Stimulated activated naive CD8-positive, alpha-beta T cell treated with anti-CD3 and anti-CD28 coated beads, Interleukin-15, amount 100 ng/mL, for 72 hours (primary cell): Measurements from ENCODE around the gene SHKBP1.
"Not testable (repeated sequence)": the region's sequence is repeated elsewhere in the genome, so short reads cannot be mapped to it uniquely, and the experiment has no call there.

Experiments used
- ATAC-seq: fragments of 150-1000 bp; cut with Tn5 transposase; 2 replicates; pipeline ENCODE4 v1.10.0; 2021; ENCODE audit warnings: mild to moderate bottlenecking, moderate library complexity
- DNase-seq, 2 donors: peaks; one replicate each; pipeline ENCODE4 v3.0.0; 2021 to 2022
- H3K27ac Mint-ChIP-seq, 2 donors: one replicate each; pipeline ENCODE4 v1.8.0; 2022; ENCODE audit warnings: mild to moderate bottlenecking in 2 of 2, mixed read lengths in 2 of 2, moderate library complexity in 2 of 2
- H3K27me3 Mint-ChIP-seq: one replicate; pipeline ENCODE4 v1.8.0; 2022; ENCODE audit warnings: mixed read lengths
- H3K4me1 Mint-ChIP-seq: one replicate; pipeline ENCODE4 v1.8.0; 2022; ENCODE audit warnings: mild to moderate bottlenecking, mixed read lengths
- H3K4me3 Mint-ChIP-seq, 2 donors: one replicate each; pipeline ENCODE4 v1.8.0; 2022; ENCODE audit warnings: mild to moderate bottlenecking in 2 of 2, mixed read lengths in 2 of 2, moderate library complexity in 1 of 2
- H3K9me3 Mint-ChIP-seq, 2 donors: one replicate each; pipeline ENCODE4 v1.8.0; 2022; ENCODE audit warnings: mixed read lengths in 2 of 2

The SHKBP1 gene, protein sequence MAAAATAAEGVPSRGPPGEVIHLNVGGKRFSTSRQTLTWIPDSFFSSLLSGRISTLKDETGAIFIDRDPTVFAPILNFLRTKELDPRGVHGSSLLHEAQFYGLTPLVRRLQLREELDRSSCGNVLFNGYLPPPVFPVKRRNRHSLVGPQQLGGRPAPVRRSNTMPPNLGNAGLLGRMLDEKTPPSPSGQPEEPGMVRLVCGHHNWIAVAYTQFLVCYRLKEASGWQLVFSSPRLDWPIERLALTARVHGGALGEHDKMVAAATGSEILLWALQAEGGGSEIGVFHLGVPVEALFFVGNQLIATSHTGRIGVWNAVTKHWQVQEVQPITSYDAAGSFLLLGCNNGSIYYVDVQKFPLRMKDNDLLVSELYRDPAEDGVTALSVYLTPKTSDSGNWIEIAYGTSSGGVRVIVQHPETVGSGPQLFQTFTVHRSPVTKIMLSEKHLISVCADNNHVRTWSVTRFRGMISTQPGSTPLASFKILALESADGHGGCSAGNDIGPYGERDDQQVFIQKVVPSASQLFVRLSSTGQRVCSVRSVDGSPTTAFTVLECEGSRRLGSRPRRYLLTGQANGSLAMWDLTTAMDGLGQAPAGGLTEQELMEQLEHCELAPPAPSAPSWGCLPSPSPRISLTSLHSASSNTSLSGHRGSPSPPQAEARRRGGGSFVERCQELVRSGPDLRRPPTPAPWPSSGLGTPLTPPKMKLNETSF

DNA sequence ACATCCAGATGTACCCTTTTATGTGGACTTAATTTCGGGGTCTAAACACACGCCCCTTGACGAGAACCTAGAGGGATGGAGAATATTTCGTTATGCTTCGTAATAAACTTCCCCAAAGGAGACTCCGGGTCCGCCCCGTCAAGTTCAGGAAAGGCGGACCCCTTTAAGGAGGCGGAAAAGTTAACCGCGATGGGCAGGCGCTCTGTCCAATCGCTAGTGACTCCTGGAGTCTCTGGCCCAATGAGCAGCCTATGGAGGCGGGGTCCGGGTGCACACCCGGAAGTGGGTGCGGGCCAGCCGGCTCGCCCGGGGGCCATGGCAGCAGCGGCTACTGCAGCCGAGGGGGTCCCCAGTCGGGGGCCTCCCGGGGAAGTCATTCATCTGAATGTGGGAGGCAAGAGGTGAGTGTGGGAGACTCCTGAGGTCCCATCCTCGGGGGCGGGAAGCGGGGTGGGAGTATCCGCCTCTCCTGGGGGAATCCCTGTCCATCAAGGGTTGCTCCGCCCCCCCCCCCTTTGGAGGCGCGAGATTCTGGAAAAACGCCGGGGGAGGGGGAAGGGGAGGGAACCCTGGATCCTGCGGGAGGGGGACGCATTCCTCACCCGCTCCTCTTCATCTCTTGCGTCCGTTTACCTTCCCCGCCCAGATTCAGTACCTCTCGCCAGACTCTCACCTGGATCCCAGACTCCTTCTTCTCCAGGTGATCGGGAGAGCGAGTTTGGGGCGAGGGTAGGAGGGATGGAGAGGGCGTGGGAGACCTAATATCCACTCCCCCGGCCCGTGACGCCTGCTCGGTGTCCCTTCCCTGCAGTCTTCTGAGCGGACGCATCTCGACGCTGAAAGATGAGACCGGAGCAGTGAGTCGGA, at the start of gene SHKBP1:
Gene SHKBP1 (plus strand): TSS at position 289 of the 867 bp plus-strand sequence. CDS start 27 bp downstream, at position 316.
- peak; percentile 91 to 95 for DNase-seq
- Mint-ChIP-seq H3K9me3 (no peaks in the 10 kb centered on the region), H3K27ac (peak within 1 kb of the TSS; percentile 91 to 94), H3K27me3 (no peaks in the 10 kb centered on the region), H3K4me1 (peaks cover 28% of the 10 kb centered on the region), H3K4me3 (peak within 1 kb of the TSS; percentile 87 to 94)
- ATAC-seq = peak; percentile 99

- H3K4me3 Mint-ChIP-seq = no peak overlapping the region
- H3K27me3 Mint-ChIP-seq = peaks cover 42% of the 10 kb centered on the region
- DNase-seq (no peak), ATAC-seq (no peak)
- peaks cover 0 to 7% of the 10 kb centered on the region in 2 donors for H3K9me3 Mint-ChIP-seq
- H3K4me1 Mint-ChIP-seq = peaks cover 9% of the 10 kb centered on the region
- no peak overlapping the region for H3K27ac Mint-ChIP-seq
Measured at GRCh38 chr19:40528078-40528477, 48.6 kb upstream of the SHKBP1 start.

DNA sequence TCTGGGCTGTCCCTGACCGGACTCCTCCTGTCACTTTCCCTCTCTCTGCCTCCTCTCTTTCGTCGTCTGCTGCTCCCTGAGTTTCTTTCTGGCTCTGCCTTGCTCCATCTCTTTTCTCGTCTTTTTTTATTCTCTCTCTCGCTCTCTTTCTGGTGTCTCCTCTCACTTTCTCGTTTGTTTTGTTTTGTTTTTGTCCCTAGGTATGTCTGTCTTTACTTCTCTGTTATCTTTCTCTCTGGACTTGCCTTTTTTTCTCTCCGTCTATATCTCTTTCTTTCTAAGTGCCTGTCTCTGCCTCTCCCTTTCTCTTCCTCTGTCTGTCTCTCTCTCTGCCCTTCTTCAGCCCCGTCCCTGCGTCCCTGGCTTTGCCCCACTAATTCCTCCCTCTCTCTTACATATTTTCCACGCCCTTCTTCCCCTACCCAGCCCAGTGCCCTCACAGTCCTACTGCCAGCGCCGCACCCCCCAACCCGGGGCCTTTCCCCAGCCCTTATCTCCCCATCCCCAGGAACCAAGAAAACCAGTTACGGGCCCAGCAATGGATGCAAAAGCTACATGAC, 48.1 kb upstream of the SHKBP1 start:
- Mint-ChIP-seq H3K9me3 (peaks cover 3 to 7% of the 10 kb centered on the region in 2 donors), H3K4me3 (peak overlapping the region in 1 of 2 donors; percentile 1), H3K27ac (no peak overlapping the region), H3K27me3 (peaks cover 42% of the 10 kb centered on the region), H3K4me1 (peaks cover 9% of the 10 kb centered on the region)
- DNase-seq = no peak
- ATAC-seq = peak; percentile 6

DNA sequence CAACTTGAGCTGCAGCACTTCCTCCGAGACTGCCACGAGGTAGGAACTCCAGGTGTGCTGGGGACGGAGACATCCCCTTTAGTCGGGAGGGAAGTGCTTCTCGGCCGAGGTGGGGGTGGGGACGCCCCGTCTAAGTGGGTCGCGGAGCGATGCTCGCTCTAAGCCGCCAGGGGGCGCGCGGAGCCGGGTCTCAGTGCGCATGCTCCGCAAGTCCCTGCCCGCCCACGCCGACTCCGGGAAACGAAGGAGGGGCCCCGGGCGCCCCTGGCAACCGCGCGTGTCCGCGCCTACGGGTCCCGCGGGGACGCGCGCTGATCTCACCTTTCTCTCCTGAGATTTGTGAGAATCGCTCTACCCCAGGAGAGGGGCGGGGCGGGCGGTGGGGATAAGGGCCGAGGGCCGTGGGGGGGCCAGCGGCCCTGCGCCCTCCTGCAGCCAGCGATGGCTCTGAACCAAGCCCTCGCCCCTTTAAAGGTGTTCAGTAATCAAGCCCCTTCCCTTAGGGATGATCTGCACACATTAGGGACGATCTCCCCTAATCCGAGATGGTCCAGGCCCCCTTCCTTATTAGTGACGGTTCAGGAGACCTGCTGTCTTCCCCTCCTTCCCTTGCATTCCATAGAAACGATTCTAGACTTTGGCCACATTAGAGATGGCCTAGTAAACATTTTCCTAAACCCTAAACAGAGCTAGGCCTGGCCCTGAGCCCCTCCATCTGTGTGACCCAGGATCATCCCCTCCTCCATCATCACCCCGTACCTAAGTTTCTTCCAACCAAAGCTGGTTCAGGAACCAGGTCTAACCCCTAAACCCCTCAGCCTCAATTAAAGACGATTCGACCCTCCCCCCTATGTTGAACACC, 47.3 kb upstream of the SHKBP1 start:
- H3K27ac Mint-ChIP-seq = no peak overlapping the region
- ATAC-seq = peak; percentile 80
- H3K9me3 Mint-ChIP-seq = peaks cover 7 to 10% of the 10 kb centered on the region in 2 donors
- H3K4me3 Mint-ChIP-seq = peak overlapping the region; percentile 64 to 70
- H3K27me3 Mint-ChIP-seq = peaks cover 41% of the 10 kb centered on the region
- peak; percentile 91 to 92 for DNase-seq
- peaks cover 9% of the 10 kb centered on the region for H3K4me1 Mint-ChIP-seq

DNA sequence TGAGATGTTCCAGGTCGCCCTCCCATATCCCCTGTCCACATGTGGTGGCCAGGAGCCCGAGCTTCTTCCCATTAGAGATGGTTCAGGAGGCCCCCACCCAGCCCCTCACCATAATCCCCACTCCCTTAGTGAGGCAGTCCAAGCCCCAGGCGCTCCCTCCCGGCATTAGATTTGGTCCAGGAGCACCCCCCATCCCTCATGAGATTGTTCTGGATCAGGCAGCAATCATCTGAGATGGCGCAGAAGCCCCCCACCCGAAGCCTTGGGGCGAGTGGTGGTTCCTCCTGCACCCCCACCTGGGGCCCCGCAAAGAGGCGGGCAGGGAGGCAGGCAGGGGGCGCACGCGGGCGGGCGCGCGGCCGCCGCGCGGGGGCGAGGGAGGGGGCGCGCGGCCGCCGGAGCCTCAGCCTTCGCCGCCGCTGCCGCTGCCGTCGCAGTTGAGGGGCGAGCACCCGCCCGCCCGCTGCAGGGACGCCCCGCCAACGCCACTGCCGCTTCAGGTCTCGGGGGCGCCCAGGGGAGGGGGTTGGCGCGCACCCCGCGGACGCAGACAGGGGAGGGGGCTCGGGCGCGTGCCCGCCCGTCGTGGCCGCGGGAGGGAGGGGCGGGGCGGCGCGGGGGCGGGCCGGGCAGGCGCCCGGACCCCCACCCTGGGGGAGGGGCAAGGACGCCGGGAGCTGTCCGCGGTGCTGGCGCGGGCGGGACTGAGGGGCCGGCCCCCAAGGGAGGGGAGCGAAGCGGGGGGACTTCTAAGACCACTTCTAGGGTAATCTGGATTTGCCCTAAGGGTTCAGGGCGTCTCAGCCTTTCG, 46.4 kb upstream of the SHKBP1 start:
- DNase-seq (no peak), ATAC-seq (peak; percentile 23)
- Mint-ChIP-seq H3K9me3 (peaks cover 7 to 12% of the 10 kb centered on the region in 2 donors), H3K4me1 (peaks cover 9% of the 10 kb centered on the region), H3K27me3 (peaks cover 32% of the 10 kb centered on the region), H3K27ac (no peak overlapping the region), H3K4me3 (peak overlapping the region; percentile 64 to 70)

DNA sequence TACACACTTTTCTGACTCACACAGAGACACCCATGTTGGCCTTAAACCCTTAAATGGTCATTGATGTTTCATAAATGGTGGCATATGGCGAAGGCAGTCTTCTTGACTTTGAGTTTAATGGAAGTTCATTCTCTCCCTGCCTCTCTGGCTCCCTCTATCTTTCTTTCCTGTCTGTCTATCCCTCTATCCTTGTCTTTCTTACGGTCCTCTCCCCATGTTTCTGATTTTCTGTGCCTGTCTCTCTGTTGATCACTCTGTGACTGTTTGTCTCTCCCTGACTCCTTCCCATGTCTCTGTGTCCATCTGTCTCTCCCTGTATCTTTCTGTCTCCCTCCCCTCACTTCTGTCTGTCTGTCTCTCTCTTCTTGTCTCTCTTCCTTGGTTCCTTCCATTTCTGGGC, 43.2 kb upstream of the SHKBP1 start:
- Mint-ChIP-seq H3K4me3 (no peak overlapping the region), H3K4me1 (peaks cover 9% of the 10 kb centered on the region), H3K27ac (no peak overlapping the region), H3K9me3 (peaks cover 7 to 12% of the 10 kb centered on the region in 2 donors), H3K27me3 (peaks cover 27% of the 10 kb centered on the region)
- DNase-seq (no peak), ATAC-seq (no peak)

DNA sequence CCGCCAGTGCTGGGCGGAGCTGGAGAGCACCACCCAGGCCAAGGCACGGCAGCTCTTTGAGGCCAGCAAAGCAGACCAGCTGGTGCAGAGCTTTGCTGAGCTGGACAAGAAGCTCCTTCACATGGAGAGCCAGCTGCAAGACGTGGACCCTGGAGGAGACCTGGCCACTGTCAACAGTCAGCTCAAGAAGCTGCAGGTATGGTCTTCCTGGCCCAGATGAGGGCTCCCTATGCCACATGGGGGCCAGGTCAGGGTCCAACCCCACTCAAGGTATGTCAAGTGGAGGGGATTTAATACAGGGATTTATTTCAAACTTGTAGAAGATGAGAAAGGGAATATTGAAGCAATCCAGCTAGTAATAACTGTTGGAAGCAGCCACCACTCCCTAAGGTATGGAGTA, 42.5 kb upstream of the SHKBP1 start:
- DNase-seq (no peak), ATAC-seq (no peak)
- peaks cover 7 to 12% of the 10 kb centered on the region in 2 donors for H3K9me3 Mint-ChIP-seq
- peaks cover 27% of the 10 kb centered on the region for H3K27me3 Mint-ChIP-seq
- H3K4me1 Mint-ChIP-seq = peaks cover 9% of the 10 kb centered on the region
- H3K27ac Mint-ChIP-seq = no peak overlapping the region
- no peak overlapping the region for H3K4me3 Mint-ChIP-seq

DNA sequence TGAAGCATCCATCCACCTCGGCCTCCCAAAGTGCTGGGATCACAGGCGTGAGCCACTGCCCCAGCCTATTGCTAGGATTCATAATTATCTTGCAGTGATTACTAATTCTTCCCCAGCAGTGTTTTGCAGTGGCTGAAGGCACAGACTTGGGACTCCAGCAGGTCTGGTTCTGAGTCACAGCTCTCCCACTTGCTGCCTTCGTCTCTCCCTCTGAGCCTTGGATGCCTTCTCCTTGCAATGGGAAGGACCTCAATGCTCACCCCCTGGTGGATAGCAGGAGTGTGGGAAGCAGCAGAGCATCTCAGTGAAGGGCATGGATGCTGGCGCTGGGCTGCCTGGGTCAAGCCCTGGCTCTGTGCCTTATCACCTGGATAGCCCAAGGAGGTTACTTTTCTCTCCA, 37.6 kb upstream of the SHKBP1 start:
- H3K9me3 Mint-ChIP-seq = peaks cover 0 to 5% of the 10 kb centered on the region in 2 donors
- H3K4me1 Mint-ChIP-seq = peaks cover 6% of the 10 kb centered on the region
- no peak overlapping the region for H3K27ac Mint-ChIP-seq
- H3K27me3 Mint-ChIP-seq = peaks cover 6% of the 10 kb centered on the region
- no peak for DNase-seq
- no peak overlapping the region for H3K4me3 Mint-ChIP-seq
- no peak for ATAC-seq

DNA sequence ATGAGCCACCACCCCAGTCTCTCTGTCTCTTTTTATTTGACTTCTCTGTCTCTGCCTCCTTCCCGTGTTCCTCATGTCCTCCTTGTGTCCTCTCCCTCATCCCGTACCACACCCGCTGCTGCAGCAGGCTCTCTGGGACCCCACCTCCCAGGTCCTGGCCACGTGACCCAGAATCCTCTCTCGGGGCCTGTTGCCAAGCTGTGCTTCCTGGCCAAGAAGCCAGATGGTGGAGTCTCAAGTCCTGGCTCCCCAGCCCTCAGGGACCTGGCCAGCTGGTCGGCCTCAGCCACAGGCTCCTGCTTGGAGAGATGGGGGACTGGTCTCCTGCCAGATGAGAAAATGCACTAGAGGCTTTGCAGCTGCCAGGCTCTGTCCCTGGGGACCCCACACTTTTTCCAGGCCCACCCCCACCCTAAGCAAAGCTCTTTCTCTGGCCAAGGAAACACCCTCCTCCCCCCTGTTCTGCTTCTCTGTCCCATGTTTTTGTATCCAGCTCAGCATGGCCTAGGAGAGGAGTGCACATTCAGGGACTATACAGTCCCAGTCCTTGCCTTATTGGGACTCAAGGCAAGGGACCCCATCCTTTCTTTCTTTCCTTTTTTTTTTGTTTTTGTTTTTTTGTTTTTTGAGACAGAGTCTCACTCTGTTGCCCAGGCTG, 34.3 kb upstream of the SHKBP1 start:
- Mint-ChIP-seq H3K27ac (no peak overlapping the region), H3K4me3 (no peak overlapping the region), H3K27me3 (peaks cover 9% of the 10 kb centered on the region), H3K9me3 (no peaks in the 10 kb centered on the region), H3K4me1 (peaks cover 6% of the 10 kb centered on the region)
- ATAC-seq (no peak), DNase-seq (no peak)

DNA sequence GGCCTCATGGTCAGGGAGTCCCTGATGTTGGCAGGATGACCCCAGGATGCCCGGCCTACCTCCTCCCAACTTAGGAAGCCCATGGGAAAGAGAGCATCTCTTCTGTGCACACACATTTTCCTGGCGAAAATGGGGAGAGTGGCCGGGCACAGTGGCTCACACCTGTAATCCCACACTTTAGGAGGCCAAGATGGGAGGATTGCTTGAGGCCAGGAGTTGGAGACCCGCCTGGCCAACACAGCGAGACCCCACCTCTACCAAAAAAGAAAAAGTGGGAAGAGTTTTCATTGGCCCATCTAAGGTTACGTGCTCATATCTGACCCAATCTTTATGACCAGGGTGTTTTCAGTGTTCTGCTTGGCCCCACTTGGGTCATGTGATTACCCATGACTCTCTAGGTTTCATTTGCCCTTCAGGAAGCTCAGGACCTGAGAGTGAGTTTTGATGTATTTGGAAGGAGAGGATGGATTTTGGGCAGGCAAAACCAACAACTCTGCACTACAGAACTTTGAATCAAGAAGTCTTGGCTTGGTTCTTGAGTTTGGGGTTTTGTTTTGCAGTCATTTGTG, 33.6 kb upstream of the SHKBP1 start:
- Mint-ChIP-seq H3K4me1 (peaks cover 6% of the 10 kb centered on the region), H3K27ac (no peak overlapping the region), H3K27me3 (peaks cover 12% of the 10 kb centered on the region), H3K9me3 (no peaks in the 10 kb centered on the region), H3K4me3 (no peak overlapping the region)
- DNase-seq (no peak), ATAC-seq (no peak)

GRCh38 chr19:40546153-40546841, 30.4 kb upstream of the SHKBP1 start:
- not testable (repeated sequence) for DNase-seq, ATAC-seq, H3K9me3 Mint-ChIP-seq, H3K4me1 Mint-ChIP-seq, H3K27ac Mint-ChIP-seq, H3K4me3 Mint-ChIP-seq
- peaks cover 31% of the 10 kb centered on the region for H3K27me3 Mint-ChIP-seq

DNA sequence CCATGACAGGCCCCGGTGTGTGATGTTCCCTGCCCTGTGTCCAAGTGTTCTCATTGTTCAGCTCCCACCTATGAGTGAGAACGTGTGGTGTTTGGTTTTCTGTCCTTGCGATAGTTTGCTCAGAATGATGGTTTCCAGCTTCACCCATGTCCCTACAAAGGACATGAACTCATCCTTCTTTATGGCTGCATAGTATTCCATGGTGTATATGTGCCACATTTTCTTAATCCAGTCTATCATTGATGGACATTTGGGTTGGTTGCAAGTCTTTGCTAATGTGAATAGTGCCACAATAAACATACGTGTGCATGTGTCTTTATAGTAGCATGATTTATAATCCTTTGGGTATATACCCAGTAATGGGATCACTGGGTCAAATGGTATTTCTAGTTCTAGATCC, 29.5 kb upstream of the SHKBP1 start:
- H3K27ac Mint-ChIP-seq = not testable (repeated sequence)

GRCh38 chr19:40547836-40548235, 28.8 kb upstream of the SHKBP1 start:
- H3K9me3 Mint-ChIP-seq = no peaks in the 10 kb centered on the region
- DNase-seq = no peak
- peaks cover 32% of the 10 kb centered on the region for H3K27me3 Mint-ChIP-seq
- peaks cover 7% of the 10 kb centered on the region for H3K4me1 Mint-ChIP-seq
- no peak overlapping the region for H3K27ac Mint-ChIP-seq
- no peak for ATAC-seq
- no peak overlapping the region for H3K4me3 Mint-ChIP-seq

More for the DNA sequence above, 29.5 kb upstream of the SHKBP1 start:
- not testable (repeated sequence) for DNase-seq, H3K4me1 Mint-ChIP-seq, ATAC-seq, H3K9me3 Mint-ChIP-seq, H3K4me3 Mint-ChIP-seq
- H3K27me3 Mint-ChIP-seq = peaks cover 28% of the 10 kb centered on the region
